ENCODE results near the gene BEX1. TPM values are rescaled to one million over a fixed set of nuclear protein-coding genes. Genes with fewer than 3 reads are reported as not detected.

BEX1 gene
- total RNA-seq, 1 donor from 2014 or later: 63.5 TPM

GRCh38 chrX:103101299-103102042 lies 37.5 kb upstream of the BEX1 start:
- Mint-ChIP-seq H3K9me3 (peaks cover 11% of the 10 kb centered on the region), H3K4me1 (peaks cover 17% of the 10 kb centered on the region), H3K4me3 (no peak overlapping the region), H3K27me3 (ENCODE audit: insufficient read depth, low read depth) (peaks cover 3% of the 10 kb centered on the region), H3K27ac (peak overlapping the region; percentile 94), H3K36me3 (no peaks in the 10 kb centered on the region)
- H3K4me1 ChIP-seq: peaks cover 5% of the 10 kb centered on the region
- no peaks in the 10 kb centered on the region for H3K36me3 ChIP-seq
- H3K79me2 ChIP-seq (ENCODE audit: low read depth): no peaks in the 10 kb centered on the region
- peak overlapping the region; percentile 6 for H3K4me3 ChIP-seq
- H3K27ac ChIP-seq: peak overlapping the region; percentile 83
- H3K27me3 ChIP-seq: no peaks in the 10 kb centered on the region
- H3F3A ChIP-seq (ENCODE audit: low read depth): peaks cover 7% of the 10 kb centered on the region
- H4K20me1 ChIP-seq (ENCODE audit: low read depth): no peaks in the 10 kb centered on the region
- DNase-seq (ENCODE audit: low spot score): peak; percentile 54
- no peaks in the 10 kb centered on the region for H3K9me3 ChIP-seq (ENCODE audit: low read depth)
- peak overlapping the region; percentile 42 for H3K4me2 ChIP-seq
- H3K9ac ChIP-seq: no peak overlapping the region
- TF ChIP-seq EZH2 (IDR thresholded peaks at IDR 0.05): no peak
- TF ChIP-seq EZH2phosphoT487 (IDR thresholded peaks at IDR 0.05): no peak
- TF ChIP-seq, protein P1, sequence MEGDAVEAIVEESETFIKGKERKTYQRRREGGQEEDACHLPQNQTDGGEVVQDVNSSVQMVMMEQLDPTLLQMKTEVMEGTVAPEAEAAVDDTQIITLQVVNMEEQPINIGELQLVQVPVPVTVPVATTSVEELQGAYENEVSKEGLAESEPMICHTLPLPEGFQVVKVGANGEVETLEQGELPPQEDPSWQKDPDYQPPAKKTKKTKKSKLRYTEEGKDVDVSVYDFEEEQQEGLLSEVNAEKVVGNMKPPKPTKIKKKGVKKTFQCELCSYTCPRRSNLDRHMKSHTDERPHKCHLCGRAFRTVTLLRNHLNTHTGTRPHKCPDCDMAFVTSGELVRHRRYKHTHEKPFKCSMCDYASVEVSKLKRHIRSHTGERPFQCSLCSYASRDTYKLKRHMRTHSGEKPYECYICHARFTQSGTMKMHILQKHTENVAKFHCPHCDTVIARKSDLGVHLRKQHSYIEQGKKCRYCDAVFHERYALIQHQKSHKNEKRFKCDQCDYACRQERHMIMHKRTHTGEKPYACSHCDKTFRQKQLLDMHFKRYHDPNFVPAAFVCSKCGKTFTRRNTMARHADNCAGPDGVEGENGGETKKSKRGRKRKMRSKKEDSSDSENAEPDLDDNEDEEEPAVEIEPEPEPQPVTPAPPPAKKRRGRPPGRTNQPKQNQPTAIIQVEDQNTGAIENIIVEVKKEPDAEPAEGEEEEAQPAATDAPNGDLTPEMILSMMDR (IDR thresholded peaks at IDR 0.05): no peak
- no peak overlapping the region for H2AFZ ChIP-seq (replicated peaks)

DNA sequence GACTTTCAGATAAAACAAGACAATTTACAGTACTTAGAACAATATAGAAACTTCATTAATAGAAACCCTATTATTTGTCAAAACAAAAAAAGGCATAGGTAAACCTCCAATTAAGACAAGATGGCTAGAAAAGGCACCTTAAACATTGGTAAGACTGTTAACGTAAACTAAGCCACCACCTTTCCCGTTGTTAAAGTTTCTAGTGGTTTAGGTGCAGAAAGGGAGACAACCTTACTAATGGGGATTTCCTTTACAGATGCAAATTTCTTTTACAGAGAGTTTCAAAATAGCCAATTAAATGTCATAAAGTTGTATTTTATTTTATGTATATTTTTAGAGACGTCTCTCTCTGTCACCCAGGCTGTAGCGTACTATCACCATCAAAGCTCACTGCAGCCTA lies 36.5 kb upstream of the BEX1 start:
- H3K4me1 ChIP-seq: peaks cover 5% of the 10 kb centered on the region
- H3K4me3 ChIP-seq: no peak overlapping the region
- Mint-ChIP-seq H3K27me3 (ENCODE audit: insufficient read depth, low read depth) (peaks cover 3% of the 10 kb centered on the region), H3K36me3 (no peaks in the 10 kb centered on the region), H3K27ac (no peak overlapping the region), H3K9me3 (peaks cover 4% of the 10 kb centered on the region), H3K4me1 (peaks cover 17% of the 10 kb centered on the region), H3K4me3 (no peak overlapping the region)
- H2AFZ ChIP-seq (replicated peaks): no peak overlapping the region
- no peak overlapping the region for H3K4me2 ChIP-seq
- H3F3A ChIP-seq (ENCODE audit: low read depth): peaks cover 7% of the 10 kb centered on the region
- H4K20me1 ChIP-seq (ENCODE audit: low read depth): no peaks in the 10 kb centered on the region
- no peak for DNase-seq (ENCODE audit: low spot score)
- no peak overlapping the region for H3K27ac ChIP-seq
- no peaks in the 10 kb centered on the region for H3K9me3 ChIP-seq (ENCODE audit: low read depth)
- H3K27me3 ChIP-seq: no peaks in the 10 kb centered on the region
- no peaks in the 10 kb centered on the region for H3K36me3 ChIP-seq
- H3K79me2 ChIP-seq (ENCODE audit: low read depth): no peaks in the 10 kb centered on the region
- H3K9ac ChIP-seq: no peak overlapping the region
- TF ChIP-seq EZH2phosphoT487 (IDR thresholded peaks at IDR 0.05) (no peak), EZH2 (IDR thresholded peaks at IDR 0.05) (no peak)
- TF ChIP-seq, protein P1 (IDR thresholded peaks at IDR 0.05): no peak

DNA sequence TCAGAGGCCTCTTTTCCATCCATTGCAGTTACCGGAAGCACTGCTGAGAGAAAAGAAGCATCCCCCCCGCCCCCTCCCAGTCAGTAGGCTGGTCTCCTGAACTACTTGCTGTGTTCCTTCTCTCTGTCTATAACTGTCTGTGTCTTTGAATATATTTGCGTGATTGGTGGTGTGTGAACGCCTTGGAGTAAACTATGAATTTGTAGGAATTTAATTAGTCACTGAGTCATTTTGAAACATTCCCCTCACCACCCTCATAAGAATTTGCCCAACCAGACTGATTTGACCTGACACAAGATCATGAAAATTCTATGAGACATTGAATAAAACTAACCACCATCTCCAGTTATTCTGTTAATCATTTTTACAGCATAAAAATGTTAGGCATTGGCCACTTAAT lies 35.7 kb upstream of the BEX1 start:
- H3K27ac Mint-ChIP-seq: no peak overlapping the region
- peaks cover 17% of the 10 kb centered on the region for H3K4me1 Mint-ChIP-seq
- peaks cover 5% of the 10 kb centered on the region for H3K4me1 ChIP-seq
- H3K4me2 ChIP-seq: no peak overlapping the region
- no peak overlapping the region for H3K4me3 Mint-ChIP-seq
- DNase-seq (ENCODE audit: low spot score): no peak
- H3K9me3 Mint-ChIP-seq: peaks cover 2% of the 10 kb centered on the region
- no peak for TF ChIP-seq EZH2phosphoT487 (IDR thresholded peaks at IDR 0.05)
- TF ChIP-seq EZH2 (IDR thresholded peaks at IDR 0.05): no peak
- TF ChIP-seq, protein P1 (IDR thresholded peaks at IDR 0.05): no peak
- no peak overlapping the region for H3K9ac ChIP-seq
- no peaks in the 10 kb centered on the region for H3K27me3 ChIP-seq
- H4K20me1 ChIP-seq (ENCODE audit: low read depth): no peaks in the 10 kb centered on the region
- no peaks in the 10 kb centered on the region for H3K79me2 ChIP-seq (ENCODE audit: low read depth)
- H3F3A ChIP-seq (ENCODE audit: low read depth): peaks cover 7% of the 10 kb centered on the region
- H3K4me3 ChIP-seq: no peak overlapping the region
- no peak overlapping the region for H3K27ac ChIP-seq
- H3K9me3 ChIP-seq (ENCODE audit: low read depth): no peaks in the 10 kb centered on the region
- peaks cover 2% of the 10 kb centered on the region for H3K27me3 Mint-ChIP-seq (ENCODE audit: insufficient read depth, low read depth)
- no peaks in the 10 kb centered on the region for H3K36me3 Mint-ChIP-seq
- no peak overlapping the region for H2AFZ ChIP-seq (replicated peaks)
- H3K36me3 ChIP-seq: no peaks in the 10 kb centered on the region

Measured in neural progenitor cell (in vitro differentiated cells).